WTC11 (cell line): Measurements from ENCODE around the gene BRMS1.

Source experiments
- CTCF ChIP-seq: fragments of 200-600 bp; IDR thresholded peaks from 2 replicates; pipeline ENCODE4 v1.8.0; 2022; ENCODE audit warnings: antibody characterized with exemption
- ETV6 ChIP-seq: sonication (generic); formaldehyde crosslinking; IDR thresholded peaks from 2 replicates; pipeline ENCODE4 v1.8.1; 2022; ENCODE audit warnings: mild to moderate bottlenecking, missing genetic modification reagents
- FOXJ3 ChIP-seq: sonication (generic); formaldehyde crosslinking; IDR thresholded peaks from 2 replicates; pipeline ENCODE4 v1.9.0; 2021; ENCODE audit warnings: missing genetic modification reagents, mild to moderate bottlenecking, borderline replicate concordance
- MYBL2 ChIP-seq: sonication (generic); formaldehyde crosslinking; IDR thresholded peaks from 2 replicates; pipeline ENCODE4 v1.8.1; 2023; ENCODE audit warnings: mild to moderate bottlenecking, moderate library complexity, missing genetic modification reagents
- NR1H2 ChIP-seq: sonication (generic); formaldehyde crosslinking; IDR thresholded peaks from 2 replicates; pipeline ENCODE4 v1.9.0; 2021; ENCODE audit warnings: mild to moderate bottlenecking, moderate library complexity, missing genetic modification reagents
- SP1 ChIP-seq: sonication (generic); formaldehyde crosslinking; conservative IDR thresholded peaks from 2 replicates; pipeline ENCODE4 v1.8.1; 2022; ENCODE audit warnings: missing genetic modification reagents
- STAT6 ChIP-seq: sonication (generic); formaldehyde crosslinking; conservative IDR thresholded peaks from 2 replicates; pipeline ENCODE4 v1.8.1; 2023; ENCODE audit warnings: mild to moderate bottlenecking, low read depth, missing genetic modification reagents, moderate library complexity
- ZNF423 ChIP-seq: fragments of 250-450 bp; sonication (Bioruptor Pico); IDR thresholded peaks from 2 replicates; pipeline ENCODE4 v2.1.2; 2022; ENCODE audit warnings: mild to moderate bottlenecking, moderate library complexity

GRCh38 chr11:66315921-66316811, 28.7 kb downstream of the BRMS1 start:
- TF ChIP-seq SP1 (CRISPR knock-in tag) (no peak), CTCF (no peak), NR1H2 (CRISPR knock-in tag) (no peak), STAT6 (CRISPR knock-in tag) (no peak), ETV6 (CRISPR knock-in tag) (no peak), MYBL2 (CRISPR knock-in tag) (no peak), FOXJ3 (no peak), ZNF423 (no peak)
